GM21825 (cell line): ENCODE data around the gene SNRNP25.

Experiments used
- ATAC-seq: cut with Tn5 transposase; IDR thresholded peaks from one replicate; pipeline ENCODE4 v1.9.1; 2021; ENCODE audit warnings: mild to moderate bottlenecking, moderate library complexity; ENCODE audit not compliant: unreplicated experiment

Gene SNRNP25

DNA sequence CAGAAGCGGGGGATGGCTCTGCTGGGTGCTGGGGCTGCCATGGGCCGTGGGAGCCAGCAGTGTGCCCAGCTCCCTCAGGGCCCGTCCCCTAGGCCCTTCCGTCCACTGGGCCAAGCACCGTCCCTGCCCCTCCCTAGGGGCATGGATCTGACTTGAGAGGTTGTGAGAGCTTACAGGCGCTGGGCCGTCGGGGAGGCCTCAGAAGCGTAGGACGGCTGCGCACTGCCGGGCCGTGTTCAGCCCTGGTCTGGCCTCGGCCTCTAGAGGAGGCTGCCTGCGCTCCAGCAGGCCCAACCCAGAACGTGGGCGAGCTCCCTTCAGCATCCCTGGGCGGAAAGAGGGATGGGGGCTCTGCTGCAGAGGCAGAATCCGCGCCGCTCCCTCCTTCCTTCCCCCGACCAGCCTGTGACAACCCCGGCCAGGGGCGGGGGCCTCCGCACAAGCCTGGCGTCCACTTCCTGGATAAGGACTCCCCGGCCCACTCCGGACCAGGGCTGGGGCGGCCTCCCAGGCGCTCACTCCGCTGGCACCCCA is 23.7 kb downstream of the SNRNP25 start:
- ATAC-seq: peak; percentile 13

DNA sequence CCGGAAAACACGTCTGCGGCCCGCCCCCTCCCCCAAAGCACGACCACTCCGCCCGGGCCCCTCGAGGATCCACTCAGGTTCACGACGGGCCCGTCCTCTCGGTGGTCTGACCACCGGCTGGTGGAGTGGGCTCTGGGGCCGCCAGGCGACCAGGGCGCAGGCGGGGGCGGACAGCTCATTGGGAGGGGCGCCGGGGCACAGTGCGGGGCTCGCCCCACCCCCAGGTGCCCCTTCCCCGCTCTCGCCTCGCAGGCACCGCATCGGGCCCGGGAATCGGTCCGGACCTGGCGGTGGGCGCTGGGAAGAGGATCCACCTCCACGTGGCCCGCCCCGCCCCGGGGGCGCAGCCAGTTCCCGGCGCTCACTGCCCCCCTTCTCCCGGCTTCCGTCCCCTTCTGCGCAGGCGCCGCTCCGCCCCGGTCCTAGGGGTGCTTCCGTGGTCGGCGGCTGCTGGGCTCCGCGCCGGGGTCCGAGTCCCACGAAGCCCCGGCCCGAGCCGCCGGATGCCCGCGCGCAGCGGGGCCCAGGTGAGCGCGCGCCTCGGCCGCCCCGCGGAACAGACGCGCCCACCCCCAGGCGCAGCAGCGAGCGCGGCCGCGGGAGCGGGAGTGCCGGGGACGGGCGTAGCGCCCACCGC is 24.3 kb downstream of the SNRNP25 start, which contains the start of gene MPG:
MPG (plus strand) TSS at position 419 of the 637 bp plus-strand sequence; CDS start at position 504, 85 bp downstream.
- ATAC-seq: peak; percentile 71

DNA sequence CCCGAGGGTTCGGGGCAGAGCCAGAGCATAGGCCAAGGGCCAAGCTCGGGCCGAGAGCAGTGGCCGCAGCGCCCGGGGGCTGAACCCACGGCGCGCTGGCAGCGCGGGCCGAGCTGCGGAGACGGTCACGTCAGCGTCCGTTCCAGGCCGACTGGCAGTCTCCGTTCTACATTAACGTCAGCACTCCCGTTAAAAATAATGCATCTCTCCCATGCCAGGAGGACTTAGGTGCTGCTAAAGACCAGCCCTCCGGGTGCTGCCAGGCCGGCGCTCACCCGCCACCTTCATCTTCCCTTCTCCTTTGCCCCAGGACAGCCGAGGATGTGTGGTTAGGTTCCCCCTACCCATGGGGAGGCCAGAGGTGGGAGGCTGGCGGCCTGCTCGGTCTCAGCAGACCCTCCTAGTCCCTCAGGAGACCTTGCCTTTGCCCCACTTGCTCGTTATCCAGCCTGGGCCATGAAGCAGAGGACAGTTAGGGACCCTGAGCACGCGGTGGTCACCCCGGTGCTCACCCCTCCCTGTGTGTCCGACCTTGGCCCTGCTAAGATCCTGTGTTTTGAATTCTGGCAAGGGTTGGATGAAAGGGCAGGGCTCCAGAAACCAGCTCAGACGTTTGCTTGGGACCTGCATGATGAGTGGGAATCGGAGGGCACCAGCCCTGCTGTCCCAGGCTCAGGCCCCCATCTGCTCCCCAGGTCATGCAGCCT is 25.0 kb downstream of the SNRNP25 start:
- ATAC-seq: peak; percentile 4

DNA sequence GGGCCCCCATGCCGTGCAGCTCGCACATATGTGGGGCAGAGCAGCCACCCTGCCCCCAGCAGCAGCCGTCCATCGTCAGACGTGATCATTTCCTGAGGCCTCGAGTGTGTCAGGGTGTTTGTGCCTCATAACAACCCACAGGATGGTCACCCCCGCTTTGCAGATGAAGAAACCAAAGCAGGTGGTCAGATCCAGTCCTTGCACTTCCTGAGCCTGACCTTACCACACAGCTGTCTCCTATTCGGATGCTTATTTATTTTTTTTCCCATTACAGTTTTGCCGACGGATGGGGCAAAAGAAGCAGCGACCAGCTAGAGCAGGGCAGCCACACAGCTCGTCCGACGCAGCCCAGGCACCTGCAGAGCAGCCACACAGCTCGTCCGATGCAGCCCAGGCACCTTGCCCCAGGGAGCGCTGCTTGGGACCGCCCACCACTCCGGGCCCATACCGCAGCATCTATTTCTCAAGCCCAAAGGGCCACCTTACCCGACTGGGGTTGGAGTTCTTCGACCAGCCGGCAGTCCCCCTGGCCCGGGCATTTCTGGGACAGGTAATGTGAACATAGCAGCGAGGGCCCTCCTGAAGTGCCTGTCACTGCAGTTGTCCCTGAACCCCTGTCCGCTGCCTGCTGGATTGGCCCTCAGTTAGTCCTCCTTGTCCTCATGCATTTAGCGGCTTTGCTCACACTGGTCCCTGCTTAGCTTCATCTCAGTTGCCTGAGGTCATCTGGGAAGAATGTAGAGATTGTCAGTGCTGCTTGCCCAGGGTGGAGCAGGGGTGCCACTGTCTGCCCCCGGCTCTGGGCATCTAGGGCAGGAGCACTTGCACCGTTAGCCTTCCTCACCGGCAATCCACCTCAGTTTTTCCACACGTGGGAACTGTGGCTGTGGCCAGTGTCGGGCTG is 25.8 kb downstream of the SNRNP25 start:
- no peak for ATAC-seq

DNA sequence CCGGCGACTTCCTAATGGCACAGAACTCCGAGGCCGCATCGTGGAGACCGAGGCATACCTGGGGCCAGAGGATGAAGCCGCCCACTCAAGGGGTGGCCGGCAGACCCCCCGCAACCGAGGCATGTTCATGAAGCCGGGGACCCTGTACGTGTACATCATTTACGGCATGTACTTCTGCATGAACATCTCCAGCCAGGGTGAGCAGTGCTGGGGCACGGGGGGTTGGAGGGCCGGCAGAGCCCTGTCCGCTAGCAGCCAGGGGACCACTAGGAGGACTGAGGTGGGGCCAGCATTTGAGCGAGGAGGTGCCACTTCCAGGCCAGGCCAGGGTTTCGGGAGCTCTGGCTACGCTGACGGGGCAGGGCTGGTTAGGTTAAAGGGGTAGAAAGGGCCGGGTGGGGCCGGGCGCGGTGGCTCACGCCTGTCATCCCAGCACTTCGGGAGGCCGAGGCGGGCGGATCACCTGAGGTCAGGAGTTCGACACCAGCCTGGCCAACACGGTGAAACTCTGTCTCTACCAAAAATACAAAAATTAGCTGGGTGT is 29.5 kb downstream of the SNRNP25 start:
- no peak for ATAC-seq

DNA sequence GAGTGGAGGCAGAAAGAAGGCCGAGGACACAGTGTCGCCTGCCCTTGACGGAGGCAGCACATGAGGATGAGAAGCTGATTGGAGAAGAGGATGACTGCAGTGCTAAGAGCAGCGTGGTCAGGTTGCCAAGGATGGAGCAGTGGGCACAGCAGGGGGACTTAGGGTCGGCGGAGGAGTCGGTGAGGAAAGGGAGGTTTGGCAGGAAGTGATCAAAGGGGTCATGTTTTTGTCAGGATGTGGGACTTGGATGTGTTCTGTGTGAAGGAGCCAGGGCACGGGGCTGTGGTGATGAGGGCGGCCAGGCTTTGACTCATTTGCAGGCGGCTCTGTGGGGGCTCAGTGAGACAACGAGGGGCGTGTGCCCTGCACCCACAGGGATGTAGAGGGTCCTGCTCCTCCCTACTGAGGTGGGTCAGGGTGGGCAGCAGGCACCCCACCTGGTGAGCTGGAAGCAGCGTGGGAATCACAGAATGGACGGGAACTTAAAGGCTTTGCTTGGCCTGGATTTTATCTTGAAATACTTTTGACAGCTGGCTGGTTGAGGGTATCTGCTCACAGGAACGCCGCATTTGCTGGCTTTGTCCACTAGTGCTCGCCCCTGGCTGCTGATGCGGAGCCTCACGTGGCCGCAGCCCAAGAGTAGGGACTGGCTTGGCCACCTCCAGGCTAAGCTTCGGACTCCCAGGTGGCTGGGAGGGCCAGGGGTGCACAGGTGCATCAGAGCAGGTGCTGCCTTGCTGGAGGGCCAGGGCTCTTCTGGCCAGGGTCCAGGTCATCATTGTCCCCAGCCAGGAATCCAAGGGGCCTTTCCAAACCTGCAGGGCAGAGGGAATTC is 30.4 kb downstream of the SNRNP25 start:
- no peak for ATAC-seq

DNA sequence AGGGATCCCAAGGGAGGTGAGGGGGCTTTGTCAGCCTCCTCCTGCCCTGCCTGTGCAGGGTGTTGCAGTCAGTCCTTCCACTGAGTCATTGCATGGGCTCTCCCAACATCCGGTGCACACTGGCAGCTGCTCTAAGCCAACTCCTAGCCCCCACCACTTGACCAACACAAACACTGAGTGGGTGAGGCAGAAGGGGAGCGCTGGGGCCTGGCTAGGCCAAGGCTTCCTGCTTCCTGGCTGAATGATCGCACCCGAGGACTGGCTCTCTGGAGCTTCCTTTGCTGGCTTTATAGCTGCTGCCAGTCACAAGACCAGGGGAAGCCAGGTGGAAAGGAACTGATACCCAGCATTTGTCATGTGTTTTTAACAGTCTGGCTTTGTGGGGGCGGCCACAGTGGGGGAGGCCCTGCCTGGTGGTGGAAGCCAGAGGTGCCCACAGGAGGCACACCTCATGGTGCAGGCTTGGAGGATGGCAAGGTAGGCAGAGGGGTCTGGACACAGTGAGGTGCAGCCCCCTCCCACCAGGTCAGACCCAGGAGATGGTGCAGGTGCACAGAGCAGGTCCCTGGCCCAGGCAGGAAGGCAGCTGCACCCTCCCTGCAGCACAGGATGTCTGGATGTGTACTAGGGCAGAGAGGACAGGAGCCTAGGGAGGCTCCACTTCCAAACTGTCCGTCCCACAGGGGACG is 31.2 kb downstream of the SNRNP25 start:
- peak; percentile 68 for ATAC-seq

GRCh38 chr16:85407-85782 is 31.8 kb downstream of the SNRNP25 start:
- no peak for ATAC-seq

GRCh38 chr16:85865-86264 is 32.2 kb downstream of the SNRNP25 start:
- no peak for ATAC-seq

DNA sequence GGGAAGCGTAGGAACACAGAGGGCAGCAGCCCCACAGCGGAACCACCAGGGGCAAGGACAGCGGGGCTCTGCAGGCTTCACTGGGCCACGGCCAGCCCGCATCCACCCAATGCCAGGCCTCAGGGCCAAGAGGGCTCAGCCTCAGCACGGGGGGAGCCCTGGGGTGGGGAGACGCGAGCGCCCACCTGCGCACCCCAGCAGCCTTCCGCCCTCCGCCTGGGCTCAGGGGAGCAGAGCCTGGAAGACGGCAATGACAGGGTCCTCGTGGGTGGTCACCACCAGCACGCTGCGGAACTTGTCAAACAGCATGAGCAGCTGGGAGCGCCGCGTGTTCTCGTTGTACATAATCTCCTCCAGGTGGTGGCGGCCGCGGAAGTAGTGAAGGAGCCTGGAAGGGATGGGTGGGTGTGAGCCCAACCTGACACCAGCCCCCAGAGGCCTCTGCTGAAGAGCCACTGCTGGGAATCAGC is 32.9 kb downstream of the SNRNP25 start:
- ATAC-seq: no peak

DNA sequence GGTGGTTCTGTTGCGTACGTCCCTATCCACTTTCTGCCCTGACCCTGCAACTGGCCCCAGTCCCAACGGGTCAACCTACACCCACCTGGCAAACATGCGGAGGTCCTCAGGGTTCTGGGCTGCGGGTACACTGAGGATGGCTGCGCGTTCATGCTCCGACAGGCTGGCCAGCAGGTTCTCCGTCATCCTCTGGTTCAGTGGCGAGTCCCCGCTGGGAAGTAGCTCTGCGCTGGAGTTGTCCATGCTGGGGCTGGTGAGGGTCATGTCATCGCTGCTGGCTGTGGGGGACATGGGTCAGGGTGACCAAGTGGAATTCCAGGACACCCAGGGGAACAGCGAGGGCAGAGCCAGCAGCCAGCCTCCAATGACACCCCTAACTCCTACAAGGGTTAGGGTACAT is 35.0 kb downstream of the SNRNP25 start:
- ATAC-seq: no peak

GRCh38 chr16:89391-90302 is 36.0 kb downstream of the SNRNP25 start:
- ATAC-seq: no peak

- no peak for ATAC-seq
Measured at GRCh38 chr16:91484-91883, 37.9 kb downstream of the SNRNP25 start.

DNA sequence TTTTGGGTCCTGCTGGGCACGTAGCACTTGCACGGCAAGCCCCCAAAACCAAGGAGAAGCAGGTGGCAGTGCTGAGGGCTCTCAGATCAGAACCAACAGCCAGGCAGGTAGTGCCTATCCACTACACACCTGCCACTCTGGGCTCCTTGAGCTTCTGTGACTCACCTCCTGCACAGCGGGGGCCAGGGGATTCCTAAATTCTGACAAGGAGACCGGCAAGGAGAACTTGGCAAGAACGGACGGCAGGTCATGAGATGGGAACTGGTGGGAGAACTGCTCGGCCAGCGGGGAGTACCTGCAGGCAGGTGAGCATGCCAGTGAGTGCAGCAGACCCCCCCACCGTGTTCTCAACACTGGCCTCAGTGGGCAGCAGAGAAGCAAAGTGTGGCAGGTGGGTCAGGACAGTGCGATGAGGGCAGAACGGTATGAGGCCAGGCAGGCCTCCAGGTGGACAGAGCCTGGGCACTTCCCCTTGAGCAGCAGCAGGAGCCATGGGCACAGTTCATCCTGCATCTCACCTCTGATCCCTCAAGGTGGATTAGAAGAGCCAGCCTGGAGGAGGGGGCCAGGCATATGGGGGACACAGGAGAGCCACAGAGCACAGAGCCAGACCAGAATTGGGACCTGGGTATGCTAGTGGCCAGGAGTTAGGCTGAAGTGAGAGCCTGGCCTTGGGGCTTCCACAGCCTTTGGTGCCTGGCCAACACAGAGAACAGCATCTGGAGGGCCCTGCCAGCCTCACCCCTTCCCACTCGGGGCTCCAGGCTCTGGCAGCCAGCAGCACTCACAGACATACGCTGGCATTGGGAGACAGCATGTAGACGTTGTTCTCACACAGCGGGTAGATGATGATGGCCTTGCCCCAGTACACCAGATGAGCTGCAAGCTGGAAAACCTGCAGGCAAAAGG is 39.1 kb downstream of the SNRNP25 start:
- no peak for ATAC-seq

- ATAC-seq: no peak
Measured at GRCh38 chr16:94918-95265, 41.3 kb downstream of the SNRNP25 start.

DNA sequence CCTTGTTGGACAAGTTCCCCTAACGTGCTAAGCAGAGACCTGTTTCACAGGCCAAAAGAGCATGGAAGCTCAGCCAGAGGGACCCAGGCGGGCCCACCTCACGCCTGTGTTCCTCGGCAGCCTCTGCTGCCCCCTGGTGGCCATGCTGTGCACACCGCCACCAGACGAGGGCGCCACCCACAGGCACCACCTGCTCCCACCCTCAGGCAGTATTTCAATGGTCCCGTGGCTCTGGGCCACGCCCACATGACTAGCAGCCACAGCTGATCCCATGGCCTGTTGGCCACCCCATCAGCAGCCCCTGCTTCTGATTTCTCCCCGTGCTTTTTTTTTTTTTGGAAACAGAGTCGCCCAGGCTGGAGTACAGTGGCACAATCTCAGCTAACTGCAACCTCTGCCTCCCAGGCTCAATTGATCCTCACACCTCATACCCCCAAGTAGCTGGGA is 43.3 kb downstream of the SNRNP25 start:
- no peak for ATAC-seq

DNA sequence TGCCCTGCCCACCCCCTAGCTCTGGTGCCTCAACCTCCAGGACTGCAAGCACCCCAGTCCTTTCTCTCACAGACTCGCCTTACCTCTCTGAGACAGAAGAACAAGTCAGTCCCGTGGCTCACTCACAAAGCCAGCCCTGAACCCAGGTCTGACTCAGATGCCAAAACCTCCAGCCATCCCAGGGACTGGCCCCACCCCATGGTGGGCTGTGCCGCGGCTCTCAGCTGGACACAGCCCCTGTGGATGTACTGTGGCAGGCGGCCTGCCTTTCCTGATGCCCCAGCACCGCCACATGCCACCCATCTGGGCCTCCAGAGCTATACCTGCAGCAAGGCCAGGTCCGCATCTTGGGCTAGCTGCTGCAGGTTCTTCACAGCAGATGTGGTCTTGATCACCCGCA is 44.2 kb downstream of the SNRNP25 start:
- ATAC-seq: no peak
